B cell (primary cell): Measurements from ENCODE around the gene TP53TG5. TPM values are rescaled to one million over a fixed set of nuclear protein-coding genes. Genes with fewer than 3 reads are reported as not detected.

Experiments
- ATAC-seq: fragments of 200-7000 bp; cut with Tn5 transposase; one replicate; pipeline ENCODE4 v1.10.0; 2021; ENCODE audit warnings: low read depth, mild to moderate bottlenecking, moderate number of reproducible peaks, moderate library complexity
- CTCF ChIA-PET: fragments of 350-600 bp; sonication (Branson Sonifier 250); formaldehyde crosslinking; loops from one replicate; lab custom pipeline; 2021; ENCODE audit warnings: antibody characterized with exemption, inconsistent platforms; lab: Charles Lee
- POLR2A ChIA-PET: fragments of 350-600 bp; sonication (Branson Sonifier 250); formaldehyde crosslinking; loops from one replicate; lab custom pipeline; 2021; ENCODE audit warnings: antibody characterized with exemption; lab: Charles Lee
- DNase-seq: peaks from one replicate; pipeline ENCODE4 v3.0.0; 2013
- H2AFZ ChIP-seq: 2 replicates; pipeline ENCODE4 v1.6.1; 2012; ENCODE audit warnings: mild to moderate bottlenecking, low read depth, low read length; ENCODE audit not compliant: insufficient read depth, poor library complexity, severe bottlenecking
- H3K27ac ChIP-seq, 2 donors: 1 replicate in 1 of 2; 2 replicates in 1 of 2; pipeline ENCODE4 v1.5.1; 2012 to 2013; ENCODE audit warnings: low read length in 2 of 2, mild to moderate bottlenecking in 2 of 2, moderate library complexity in 1 of 2
- H3K27me3 ChIP-seq, 4 experiments: fragments of 200-600 bp in 1 of 4; sonication (generic) in 1 of 4; replicated peaks in 1 of 4; 1 replicate in 2 of 4; 2 replicates in 2 of 4; pipeline versions ENCODE4 v1.6.1 to v1.7.0; 2013 to 2016; ENCODE audit warnings: low read length in 3 of 4, mild to moderate bottlenecking in 2 of 4, mixed read lengths in 1 of 4, moderate library complexity in 1 of 4; ENCODE audit not compliant: insufficient read depth in 4 of 4, control insufficient read depth in 3 of 4; ENCODE audit errors: control extremely low read depth in 1 of 4
- H3K36me3 ChIP-seq, 2 experiments: replicated peaks in 1 of 2; 1 replicate in 1 of 2; 2 replicates in 1 of 2; pipeline versions ENCODE4 v1.6.1 to v1.7.1; 2013; ENCODE audit warnings: low read length in 1 of 2; ENCODE audit not compliant: insufficient read depth in 2 of 2, control insufficient read depth in 1 of 2; ENCODE audit errors: control extremely low read depth in 1 of 2, extremely low read depth in 1 of 2
- H3K4me1 ChIP-seq, 2 donors: fragments of 200-600 bp in 1 of 2; sonication (generic) in 1 of 2; 1 replicate in 1 of 2; 2 replicates in 1 of 2; pipeline versions ENCODE4 v1.5.1 to v1.6.1; 2013 to 2017; ENCODE audit warnings: low read length in 2 of 2; ENCODE audit not compliant: control insufficient read depth in 2 of 2, insufficient read depth in 2 of 2
- H3K4me2 ChIP-seq: replicated peaks from 2 replicates; pipeline ENCODE3; 2012; ENCODE audit warnings: mild to moderate bottlenecking, low read depth, low read length; ENCODE audit not compliant: poor library complexity, severe bottlenecking
- H3K4me3 ChIP-seq, 5 experiments: fragments of 200-600 bp in 1 of 5; sonication (generic) in 1 of 5; 1 replicate in 3 of 5; 2 replicates in 2 of 5; pipeline versions ENCODE4 v1.5.1 to v1.7.0; 2011 to 2016; ENCODE audit warnings: low read length in 4 of 5, mild to moderate bottlenecking in 4 of 5, low read depth in 2 of 5, control low read depth in 1 of 5, moderate library complexity in 1 of 5; ENCODE audit not compliant: insufficient read depth in 1 of 5; ENCODE audit errors: control extremely low read depth in 1 of 5, extremely low read depth in 1 of 5
- H3K79me2 ChIP-seq: fragments of 200-600 bp; sonication (generic); one replicate; pipeline ENCODE4 v1.6.0; 2016; ENCODE audit warnings: low read length; ENCODE audit not compliant: control insufficient read depth, insufficient read depth
- H3K9ac ChIP-seq: fragments of 200-600 bp; sonication (generic); 2 replicates; pipeline ENCODE4 v1.6.1; 2017; ENCODE audit warnings: mild to moderate bottlenecking, low read length, moderate library complexity
- H3K9me3 ChIP-seq, 3 donors: one replicate each; pipeline versions ENCODE4 v1.6.1 to v1.7.1; 2013; ENCODE audit warnings: low read length in 2 of 3; ENCODE audit not compliant: control insufficient read depth in 2 of 3, insufficient read depth in 1 of 3; ENCODE audit errors: control extremely low read depth in 1 of 3
- H4K20me1 ChIP-seq: 2 replicates; pipeline ENCODE4 v1.6.0; 2012; ENCODE audit warnings: mild to moderate bottlenecking, low read length; ENCODE audit not compliant: insufficient read depth, control insufficient read depth, poor library complexity, severe bottlenecking
- H3K27ac Mint-ChIP-seq: one replicate; pipeline ENCODE4 v1.8.0; 2021; ENCODE audit warnings: mixed read lengths
- H3K27me3 Mint-ChIP-seq: one replicate; pipeline ENCODE4 v1.8.0; 2021; ENCODE audit warnings: mixed read lengths
- H3K4me1 Mint-ChIP-seq: one replicate; pipeline ENCODE4 v1.8.0; 2021; ENCODE audit warnings: mixed read lengths
- H3K4me3 Mint-ChIP-seq: one replicate; pipeline ENCODE4 v1.8.0; 2021; ENCODE audit warnings: mixed read lengths
- H3K9me3 Mint-ChIP-seq: one replicate; pipeline ENCODE4 v1.8.0; 2022; ENCODE audit warnings: mixed read lengths; ENCODE audit not compliant: insufficient read depth
- EZH2 ChIP-seq: IDR thresholded peaks from 2 replicates; pipeline ENCODE4 v1.6.1; 2012; ENCODE audit warnings: borderline replicate concordance, low read depth, mild to moderate bottlenecking, moderate library complexity, low read length; ENCODE audit not compliant: insufficient read depth, poor library complexity, severe bottlenecking
- WGBS: methylation state at CpG from one replicate; pipeline ENCODE4 v1.1.5; 2013; ENCODE audit warnings: missing lambda C conversion rate; ENCODE audit not compliant: insufficient coverage; 5-methylcytosine and 5-hydroxymethylcytosine counted together
- intact Hi-C: fragments of 100-400 bp; cut with micrococcal nuclease; formaldehyde crosslinking; loops from one replicate; pipeline ENCODE4 v1.10.0; 2022
- polyA plus RNA-seq: library from polyadenylated mRNA; depleted of rRNA; stranded (reverse); fragments of >200 nt; gene quantifications from 2 replicates; pipeline ENCODE4 v1.2.3, GENCODE V29; 2012
- total RNA-seq, 2 donors: library from RNA; stranded (reverse); fragments of 120-200 nt in 1 of 2; gene quantifications; 1 replicate in 1 of 2; 2 replicates in 1 of 2; pipeline versions ENCODE4 v1.2.3 to v1.2.4, GENCODE V29; 2013 to 2022
- TF ChIP-seq, protein P1 (sequence below): fragments of 200-600 bp; IDR thresholded peaks from one replicate; pipeline ENCODE4 v1.8.0; 2022; ENCODE audit warnings: antibody characterized with exemption, mild to moderate bottlenecking

Gene TP53TG5
- total and polyA plus RNA-seq, 2 donors (not counting 1 experiment from before 2014, with no cell fraction given): not detected

DNA sequence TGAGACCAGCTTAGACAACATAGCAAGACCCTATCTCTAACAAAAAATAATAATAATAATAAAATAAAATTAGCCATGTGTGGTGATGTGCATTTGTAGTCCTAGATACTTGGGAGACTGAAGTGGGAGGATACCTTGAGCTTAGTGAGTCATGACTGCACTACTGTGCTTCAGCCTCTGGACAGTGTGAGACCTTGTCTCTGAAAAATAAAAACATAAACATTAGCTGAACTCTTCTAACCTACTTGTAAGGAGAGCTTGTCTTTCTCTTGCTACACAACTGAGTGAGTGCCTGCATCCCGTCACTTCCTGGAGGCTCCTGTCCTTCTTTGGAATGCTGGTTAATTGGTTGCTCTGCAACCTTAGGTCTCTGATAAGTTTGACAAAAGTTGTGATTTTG, 24.8 kb upstream of the TP53TG5 start:
- no peak overlapping the region for H3K4me2 ChIP-seq
- TF ChIP-seq EZH2: no peak
- TF ChIP-seq, protein P1, sequence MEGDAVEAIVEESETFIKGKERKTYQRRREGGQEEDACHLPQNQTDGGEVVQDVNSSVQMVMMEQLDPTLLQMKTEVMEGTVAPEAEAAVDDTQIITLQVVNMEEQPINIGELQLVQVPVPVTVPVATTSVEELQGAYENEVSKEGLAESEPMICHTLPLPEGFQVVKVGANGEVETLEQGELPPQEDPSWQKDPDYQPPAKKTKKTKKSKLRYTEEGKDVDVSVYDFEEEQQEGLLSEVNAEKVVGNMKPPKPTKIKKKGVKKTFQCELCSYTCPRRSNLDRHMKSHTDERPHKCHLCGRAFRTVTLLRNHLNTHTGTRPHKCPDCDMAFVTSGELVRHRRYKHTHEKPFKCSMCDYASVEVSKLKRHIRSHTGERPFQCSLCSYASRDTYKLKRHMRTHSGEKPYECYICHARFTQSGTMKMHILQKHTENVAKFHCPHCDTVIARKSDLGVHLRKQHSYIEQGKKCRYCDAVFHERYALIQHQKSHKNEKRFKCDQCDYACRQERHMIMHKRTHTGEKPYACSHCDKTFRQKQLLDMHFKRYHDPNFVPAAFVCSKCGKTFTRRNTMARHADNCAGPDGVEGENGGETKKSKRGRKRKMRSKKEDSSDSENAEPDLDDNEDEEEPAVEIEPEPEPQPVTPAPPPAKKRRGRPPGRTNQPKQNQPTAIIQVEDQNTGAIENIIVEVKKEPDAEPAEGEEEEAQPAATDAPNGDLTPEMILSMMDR: no peak
- no peak overlapping the region for H3K4me3 ChIP-seq
- WGBS: no CpG with 5 or more reads among the region's 1 CpG
- no peaks in the 10 kb centered on the region for H3K27me3 ChIP-seq
- CTCF ChIA-PET: interaction anchor here (1.0 kb wide), 2 partner anchors 29 to 33 kb away, joined by 4 to 7 read pairs; no protein-coding TSS in a partner anchor
- POLR2A ChIA-PET: no interaction called here
- H3K9me3 ChIP-seq: peaks cover 0 to 20% (median 15%) of the 10 kb centered on the region in 3 donors
- no peak overlapping the region for H3K27ac Mint-ChIP-seq
- H3K27me3 Mint-ChIP-seq: peaks cover 6% of the 10 kb centered on the region
- DNase-seq: no peak
- H3K4me3 Mint-ChIP-seq: no peak overlapping the region
- H3K9ac ChIP-seq: no peak overlapping the region
- intact Hi-C loops: no loop called here
- peaks cover 12 to 22% of the 10 kb centered on the region in 2 donors for H3K4me1 ChIP-seq
- H2AFZ ChIP-seq: no peak overlapping the region
- no peaks in the 10 kb centered on the region for H3K36me3 ChIP-seq
- H3K79me2 ChIP-seq: peaks cover 9% of the 10 kb centered on the region
- peaks cover 19% of the 10 kb centered on the region for H3K4me1 Mint-ChIP-seq
- H3K27ac ChIP-seq: no peak overlapping the region
- H4K20me1 ChIP-seq: no peaks in the 10 kb centered on the region
- no peak for ATAC-seq
- H3K9me3 Mint-ChIP-seq: peaks cover 12% of the 10 kb centered on the region

DNA sequence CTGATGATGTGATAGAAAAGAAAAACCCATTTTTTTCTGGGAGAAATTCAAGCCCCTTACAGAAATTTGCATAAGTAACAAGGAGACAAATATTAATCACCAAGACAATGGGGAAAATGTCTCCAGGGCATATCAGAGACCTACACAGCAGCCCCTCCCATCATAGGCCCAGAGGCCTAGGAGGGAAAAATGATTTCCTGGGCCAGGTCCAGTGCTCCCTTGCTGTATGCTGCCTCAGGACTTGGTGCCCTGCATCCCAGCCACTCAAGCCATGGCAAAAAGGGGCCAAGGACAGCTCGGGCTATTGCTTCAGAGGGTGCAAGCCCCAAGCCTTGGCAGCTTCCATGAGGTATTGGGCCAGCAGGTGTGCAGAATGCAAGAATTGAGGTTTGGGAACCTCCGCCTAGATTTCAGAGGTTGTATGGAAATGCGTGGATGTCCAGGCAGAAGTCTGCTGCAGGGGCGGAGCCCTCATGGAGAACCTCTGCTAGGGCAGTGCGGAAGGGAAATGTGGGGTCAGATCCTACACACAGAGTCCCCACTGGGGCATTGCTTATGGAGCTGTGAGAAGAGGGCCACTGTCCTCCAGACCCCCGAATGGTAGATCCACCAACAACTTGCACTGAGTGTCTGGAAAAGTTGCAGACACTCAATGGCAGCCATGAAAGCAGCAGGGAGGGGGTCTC, 22.4 kb upstream of the TP53TG5 start:
- H4K20me1 ChIP-seq: no peaks in the 10 kb centered on the region
- DNase-seq (no peak), ATAC-seq (no peak)
- WGBS: over 99% methylated on average over 6 of the region's 6 CpGs
- Mint-ChIP-seq H3K27ac (no peak overlapping the region), H3K4me1 (peaks cover 6% of the 10 kb centered on the region), H3K27me3 (peaks cover 6% of the 10 kb centered on the region), H3K4me3 (no peak overlapping the region), H3K9me3 (peaks cover 12% of the 10 kb centered on the region)
- H3K4me3 ChIP-seq: no peak overlapping the region
- TF ChIP-seq, protein P1: no peak
- no peak for TF ChIP-seq EZH2
- ChIA-PET POLR2A (no interaction called here), CTCF (no interaction called here)
- H3K79me2 ChIP-seq: peaks cover 9% of the 10 kb centered on the region
- H2AFZ ChIP-seq: no peak overlapping the region
- no peak overlapping the region for H3K9ac ChIP-seq
- no peaks in the 10 kb centered on the region for H3K27me3 ChIP-seq
- no peak overlapping the region for H3K27ac ChIP-seq
- intact Hi-C loops: no loop called here
- peaks cover 3% of the 10 kb centered on the region in 2 donors for H3K4me1 ChIP-seq
- no peak overlapping the region for H3K4me2 ChIP-seq
- no peaks in the 10 kb centered on the region for H3K36me3 ChIP-seq
- H3K9me3 ChIP-seq: peaks cover 0 to 20% (median 15%) of the 10 kb centered on the region in 3 donors
